GM19023 (cell line): Measurements from ENCODE around the gene RFTN1.

Experiments used
- ATAC-seq: cut with Tn5 transposase; IDR thresholded peaks from one replicate; pipeline ENCODE4 v1.9.1; 2021; ENCODE audit warnings: mild to moderate bottlenecking, moderate library complexity; ENCODE audit not compliant: unreplicated experiment

The RFTN1 gene

DNA sequence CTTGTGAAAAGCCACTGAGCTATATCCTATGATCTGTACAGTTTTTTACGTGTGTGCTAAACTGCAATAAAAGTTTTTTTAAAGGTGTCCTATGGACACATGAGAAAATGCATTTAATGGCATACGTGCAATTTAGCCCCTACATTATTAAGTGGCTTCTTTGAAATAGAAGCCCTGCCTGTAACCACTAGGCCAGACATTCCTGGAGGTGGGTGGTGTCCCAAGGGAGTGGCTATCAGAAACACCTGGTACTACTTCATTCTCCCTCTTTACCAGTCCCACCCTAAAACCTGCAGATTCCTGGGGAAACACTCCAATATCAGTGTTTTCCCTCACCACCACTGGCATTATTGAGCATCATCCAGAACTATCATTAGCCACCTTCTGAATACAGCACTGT, 148.5 kb downstream of the RFTN1 start:
- no peak for ATAC-seq

DNA sequence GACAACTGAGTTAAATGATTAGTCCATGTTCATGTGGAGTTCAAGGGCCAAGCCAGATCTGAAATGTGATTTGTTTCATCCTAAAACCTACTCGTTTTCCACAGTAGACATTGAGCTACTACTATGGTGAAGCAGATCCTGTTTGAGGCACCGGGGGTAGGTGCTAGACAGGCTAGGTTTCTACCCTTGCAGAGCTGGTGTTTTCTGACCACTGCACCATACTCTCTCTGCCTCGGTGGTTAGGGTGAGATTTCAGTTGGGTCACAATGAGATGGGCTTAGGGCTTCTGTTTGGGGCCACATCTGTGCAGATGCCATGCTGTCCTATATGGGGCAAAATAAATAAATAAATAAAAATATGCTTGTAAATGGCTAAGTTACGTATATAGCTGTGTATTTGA, 149.2 kb downstream of the RFTN1 start:
- ATAC-seq = no peak

DNA sequence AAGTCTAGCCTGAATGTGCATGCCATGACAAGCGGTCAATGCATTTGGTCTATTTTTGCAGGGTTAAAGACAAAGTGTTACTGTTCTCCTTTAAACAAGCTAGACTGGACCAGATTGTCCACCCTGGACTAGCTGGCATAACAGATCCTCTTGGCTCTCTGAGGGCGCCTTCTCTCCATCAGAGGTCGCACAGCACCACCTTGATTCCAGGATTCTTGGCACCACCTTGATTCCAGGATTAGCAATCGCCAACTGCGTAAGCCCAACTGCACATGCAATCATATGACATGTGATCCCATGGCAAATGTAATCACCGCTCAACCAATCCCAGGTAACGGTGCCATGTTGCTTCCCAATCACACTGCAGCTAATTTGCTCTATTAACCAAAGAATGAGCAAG, 149.9 kb downstream of the RFTN1 start:
- ATAC-seq = no peak

DNA sequence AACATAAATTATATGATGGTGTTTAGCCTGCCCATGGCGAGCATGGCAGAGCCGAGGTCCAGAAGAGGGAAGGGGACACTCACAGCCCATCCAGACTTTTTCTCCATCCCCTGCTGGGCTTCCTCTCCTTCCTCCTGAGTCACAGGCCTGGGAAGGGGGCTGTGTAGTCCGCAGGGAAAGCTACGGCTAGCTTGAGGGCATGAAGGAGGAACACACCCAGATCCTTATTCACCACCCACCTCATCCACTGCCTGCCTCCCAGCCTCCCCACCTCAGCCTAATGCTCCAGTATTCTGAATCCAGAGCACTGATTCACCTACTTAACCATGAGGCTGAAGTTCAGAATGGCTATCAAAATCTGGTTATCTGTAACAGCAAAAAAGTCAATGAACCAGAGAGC, 150.7 kb downstream of the RFTN1 start:
- ATAC-seq = no peak

DNA sequence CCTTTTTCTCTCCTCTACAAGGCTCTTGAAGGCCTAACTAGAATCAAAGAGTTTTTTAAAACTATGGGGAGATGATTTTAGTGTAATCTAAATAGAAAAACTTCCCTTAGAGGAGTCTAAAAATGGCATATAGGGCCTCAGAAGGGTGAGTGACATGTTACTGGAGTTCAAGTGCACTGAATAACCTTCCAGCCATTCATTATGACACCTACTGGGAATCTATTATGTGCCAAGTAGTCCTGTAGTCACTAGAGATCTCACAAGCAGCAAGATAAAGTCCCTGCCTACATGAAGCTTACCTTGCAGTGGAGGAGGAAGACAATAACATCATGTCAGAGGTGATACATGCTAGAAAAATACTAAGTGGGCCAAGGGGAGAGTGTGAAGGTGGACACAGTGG, 152.4 kb downstream of the RFTN1 start:
- ATAC-seq = no peak

DNA sequence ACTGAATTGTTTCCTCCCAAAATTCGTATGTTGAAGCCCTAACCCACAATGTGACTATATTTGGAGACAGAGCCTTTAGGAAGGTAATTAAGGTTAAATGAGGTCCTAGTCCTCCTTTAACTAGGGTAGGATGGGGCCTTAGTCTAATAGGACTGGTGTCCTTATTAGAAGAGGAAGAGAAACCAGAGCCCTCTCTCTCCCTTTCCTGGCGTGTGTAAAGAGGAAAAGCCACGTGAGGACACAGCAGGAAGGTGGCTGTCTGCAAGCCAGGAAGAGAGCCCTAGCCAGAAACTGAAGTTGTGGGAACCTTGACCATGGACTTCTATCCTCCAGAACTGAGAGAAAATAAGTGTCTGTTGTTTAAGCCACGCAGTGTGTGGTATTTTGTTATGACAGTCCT, 154.2 kb downstream of the RFTN1 start:
- no peak for ATAC-seq

DNA sequence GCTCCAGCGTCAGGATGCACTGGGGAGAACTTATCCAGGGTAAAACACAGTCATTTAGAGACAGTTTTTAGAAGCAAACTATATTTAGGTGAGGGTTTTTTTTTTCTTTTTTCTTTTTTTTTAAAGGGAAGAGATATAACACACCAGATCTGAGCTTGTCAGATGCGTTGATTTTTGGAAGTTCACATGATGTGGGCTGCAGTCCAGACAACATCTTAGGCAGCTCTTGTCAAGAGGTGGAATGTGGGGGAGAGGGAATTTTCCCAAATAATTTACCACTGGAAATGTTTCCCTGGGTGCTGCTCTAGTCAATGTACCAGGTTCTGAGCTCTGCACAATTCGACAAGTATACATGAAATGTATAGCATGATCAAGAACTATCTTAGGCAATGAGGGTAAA, 155.2 kb downstream of the RFTN1 start:
- no peak for ATAC-seq

DNA sequence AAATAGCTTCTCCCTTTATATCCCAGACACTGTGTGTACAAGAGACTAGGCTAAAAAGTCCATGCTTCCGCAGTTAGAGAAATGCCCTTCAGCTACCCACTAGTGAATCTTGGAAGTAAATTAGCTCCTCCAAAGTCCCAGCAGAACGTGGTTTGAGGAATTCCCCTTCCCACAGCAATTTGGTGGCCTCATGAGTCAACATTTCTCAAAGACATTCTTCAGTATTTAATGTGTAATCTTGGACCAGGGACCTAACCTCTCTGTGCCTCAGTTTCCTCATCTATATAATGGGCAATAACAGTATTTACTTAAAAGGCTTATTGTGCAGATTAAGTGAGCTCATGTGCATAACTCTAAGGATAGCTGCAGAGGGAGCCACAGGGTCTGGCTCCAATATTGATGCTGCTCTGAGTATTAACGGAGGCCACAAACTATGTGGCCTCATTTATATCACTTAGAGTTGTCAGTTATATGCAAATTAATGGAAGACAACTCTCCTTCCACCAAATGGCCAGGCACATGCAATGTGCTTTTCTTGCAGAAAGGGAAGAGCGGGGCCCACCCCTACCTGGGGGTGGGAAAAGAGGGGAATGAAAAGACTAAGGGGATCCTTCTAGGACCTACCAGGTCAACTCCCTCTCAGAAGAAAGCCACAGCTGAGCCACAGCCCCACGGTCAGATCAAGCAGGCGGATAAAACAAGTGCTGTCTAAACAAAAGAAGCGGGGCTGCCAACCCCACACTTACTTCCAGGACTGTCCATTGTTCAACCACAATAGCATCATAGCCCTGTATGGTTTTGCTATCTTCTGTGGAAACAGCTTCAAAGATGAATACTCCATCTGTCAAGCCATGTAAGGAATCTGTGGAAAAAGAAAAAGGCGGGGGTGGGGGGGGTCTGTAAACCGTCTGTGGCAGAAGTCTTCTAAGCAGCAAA, 156.0 kb downstream of the RFTN1 start:
- no peak for ATAC-seq

DNA sequence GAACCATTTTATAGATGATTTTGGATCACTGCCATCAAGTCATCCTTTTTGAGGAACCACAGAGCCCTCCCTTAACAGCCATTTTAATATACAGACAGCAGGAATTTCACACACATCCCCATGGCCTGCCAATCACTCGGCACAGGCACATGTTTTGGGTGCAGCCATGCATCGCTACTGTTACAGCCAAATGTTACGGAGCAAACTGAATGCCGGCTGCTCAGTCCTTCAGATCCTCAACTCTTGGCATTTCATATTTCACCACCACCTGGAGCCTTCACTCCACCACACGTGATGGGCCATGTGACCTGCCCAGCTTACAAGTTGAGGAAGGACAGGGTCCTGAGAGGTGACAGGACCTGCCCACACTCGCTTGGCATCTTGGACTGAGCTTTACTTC, 157.7 kb downstream of the RFTN1 start:
- ATAC-seq = no peak

DNA sequence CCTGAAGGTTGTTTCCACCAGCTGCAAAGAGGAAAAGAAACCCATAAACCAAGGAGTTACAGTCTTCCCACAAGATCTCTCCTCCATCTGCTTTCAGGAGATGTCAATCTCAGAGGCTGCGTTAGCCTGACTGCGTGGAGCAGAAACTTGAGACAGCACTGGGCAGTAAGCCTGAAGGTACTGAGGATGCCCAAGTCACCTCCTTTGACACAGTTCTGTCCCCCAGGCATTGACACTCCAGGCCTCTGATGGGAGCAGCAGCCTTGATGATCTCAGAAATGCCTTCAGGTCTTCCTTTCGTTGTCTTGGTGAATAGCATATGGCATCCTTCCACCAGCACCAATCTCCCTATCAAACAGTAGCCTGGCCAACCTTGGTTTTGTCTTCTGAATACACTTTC, 159.2 kb downstream of the RFTN1 start:
- no peak for ATAC-seq

DNA sequence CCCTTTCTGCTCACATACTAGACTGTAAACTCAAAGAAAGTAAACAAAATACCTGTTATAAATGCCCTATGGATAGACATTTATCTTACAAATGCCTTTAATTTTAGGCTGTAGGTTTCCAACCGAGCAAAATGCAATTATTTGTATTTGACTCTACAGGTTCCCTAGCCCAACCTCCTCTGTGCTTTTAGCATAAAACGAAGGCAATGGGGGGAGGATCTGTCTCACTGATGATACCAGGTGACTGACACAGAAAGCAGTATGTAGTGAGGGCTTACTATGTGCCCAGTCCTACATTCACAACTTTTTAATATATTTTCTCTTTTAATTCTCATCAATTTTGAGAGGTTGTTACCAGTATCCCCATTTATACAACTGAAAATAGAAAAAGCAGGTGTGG, 161.1 kb downstream of the RFTN1 start:
- ATAC-seq = no peak

DNA sequence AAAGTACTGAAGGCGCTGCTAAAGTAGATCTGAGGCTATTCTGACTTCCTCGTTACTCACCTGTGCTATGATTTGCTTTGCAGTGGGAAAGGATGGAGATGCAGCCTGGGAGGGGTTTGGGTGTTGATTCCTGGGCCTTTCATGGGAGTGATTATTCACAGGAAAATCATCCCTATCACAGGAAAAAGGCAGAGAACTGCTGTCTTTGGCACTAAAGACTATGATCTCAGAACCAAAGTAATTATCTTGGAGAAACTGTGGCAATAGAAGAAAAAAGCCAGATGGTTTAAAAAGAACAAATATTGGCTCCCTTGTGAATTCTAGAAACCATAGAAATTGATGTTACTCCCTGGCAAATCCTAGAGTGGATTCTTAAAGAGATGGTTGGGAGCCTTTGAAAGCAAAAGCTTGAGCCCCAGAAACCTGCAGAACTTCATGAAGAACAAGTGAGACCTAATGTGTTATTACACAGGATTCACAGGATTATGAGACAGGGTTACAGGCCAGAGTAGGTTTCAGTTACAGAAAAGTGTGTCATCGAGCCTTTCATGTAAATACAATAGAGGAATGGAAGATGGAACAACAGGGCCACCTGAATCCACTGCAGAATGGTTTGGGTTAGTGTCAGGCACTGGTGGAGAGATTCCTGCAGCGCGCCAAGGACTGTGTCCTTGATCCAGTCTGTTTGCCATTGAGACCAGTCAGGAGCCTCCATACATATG, 162.7 kb downstream of the RFTN1 start:
- ATAC-seq = no peak

DNA sequence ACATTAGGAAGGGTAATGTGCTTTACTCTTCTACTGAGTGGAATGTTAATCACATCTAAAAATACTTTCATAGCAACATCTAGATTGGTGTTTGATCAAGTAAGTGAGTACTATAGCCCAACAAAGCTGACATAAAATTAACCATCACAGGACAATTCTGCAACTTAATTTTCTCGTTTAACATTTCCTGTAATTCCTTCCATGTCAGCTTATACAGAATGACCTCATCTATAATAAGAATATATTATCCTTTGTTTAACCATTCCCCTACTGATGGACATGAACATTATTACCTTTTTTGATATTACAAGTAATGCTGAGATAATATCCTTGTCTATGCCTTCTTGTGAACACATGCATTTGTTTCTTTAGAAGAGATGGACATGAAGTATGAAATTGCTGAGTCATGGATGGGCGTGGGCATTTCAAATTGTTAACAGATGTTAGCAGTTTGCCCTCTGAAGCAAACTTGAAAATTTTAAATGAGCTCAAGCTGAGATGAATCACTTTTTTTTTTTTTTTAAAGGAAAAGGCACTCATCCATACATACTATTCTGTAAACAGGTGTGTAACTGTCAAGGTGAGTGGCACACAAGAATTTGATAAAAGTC, 163.4 kb downstream of the RFTN1 start:
- ATAC-seq = no peak

DNA sequence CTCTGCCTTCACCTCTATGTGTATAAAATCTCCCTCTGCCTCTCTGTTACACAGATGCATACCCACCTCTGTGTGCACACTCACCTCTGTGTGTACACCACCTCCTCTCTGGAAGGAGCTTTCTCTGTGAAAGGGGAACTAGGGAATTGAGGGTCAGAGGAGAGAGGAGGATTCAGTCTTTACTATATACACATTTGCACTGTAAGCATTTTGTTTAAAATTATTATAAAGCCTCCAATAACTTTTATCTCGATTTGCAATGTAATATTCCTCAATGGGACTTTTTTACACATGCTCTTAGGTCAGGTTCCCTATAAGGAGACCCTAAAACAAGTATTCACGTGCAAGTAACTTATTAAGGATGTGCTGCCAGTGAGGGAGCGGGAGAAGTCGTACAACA, 166.0 kb downstream of the RFTN1 start:
- ATAC-seq = no peak

DNA sequence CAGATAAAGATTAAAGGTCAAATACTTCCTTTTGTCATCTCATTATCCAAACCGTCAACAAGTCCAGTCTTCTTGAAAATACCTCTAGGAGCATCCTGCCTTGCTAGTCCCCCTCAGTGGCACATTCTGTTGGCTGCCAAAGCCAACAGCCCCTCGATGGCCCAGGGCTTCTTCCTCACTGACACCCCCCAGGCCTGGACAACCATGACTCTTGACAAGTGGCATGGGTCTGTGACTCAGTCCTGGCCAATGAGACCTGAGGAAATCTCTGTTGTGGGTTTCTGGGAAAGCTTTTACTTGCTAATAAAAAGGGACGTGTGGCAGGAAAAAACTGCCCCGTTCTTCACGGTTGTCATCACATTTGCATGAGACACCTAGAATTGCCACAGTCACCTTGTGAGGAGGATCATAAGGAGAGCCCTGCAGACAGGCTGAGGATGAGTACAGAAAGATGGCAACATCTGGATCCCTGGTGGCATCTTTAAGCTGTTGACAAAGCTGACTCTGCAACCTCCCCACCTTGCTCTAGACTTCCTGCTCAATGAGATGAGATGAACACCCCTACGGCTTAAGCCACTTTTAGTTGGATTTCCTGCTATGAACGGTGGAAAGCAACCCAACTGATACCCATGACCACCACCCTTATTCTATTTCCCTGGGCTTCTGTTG, 167.0 kb downstream of the RFTN1 start:
- ATAC-seq = no peak

DNA sequence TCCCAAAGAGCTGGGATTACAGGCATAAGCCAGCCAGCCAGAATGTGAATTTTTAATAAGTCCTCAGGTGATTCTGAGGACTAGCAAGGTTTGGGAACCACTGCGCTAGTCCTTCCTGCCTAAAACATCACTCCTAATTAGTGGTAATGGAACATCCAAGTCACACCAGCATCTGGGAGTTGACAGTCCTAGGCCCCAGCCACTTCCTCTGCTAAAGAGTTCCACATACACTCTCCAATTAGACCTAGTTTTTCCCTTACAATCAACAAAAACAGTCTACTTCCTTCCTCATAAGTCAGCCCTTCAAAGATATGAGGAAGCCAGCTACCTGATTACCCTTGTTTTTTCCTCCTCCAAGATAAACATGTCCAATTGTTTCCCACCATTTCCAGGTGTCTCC, 170.4 kb downstream of the RFTN1 start:
- no peak for ATAC-seq

DNA sequence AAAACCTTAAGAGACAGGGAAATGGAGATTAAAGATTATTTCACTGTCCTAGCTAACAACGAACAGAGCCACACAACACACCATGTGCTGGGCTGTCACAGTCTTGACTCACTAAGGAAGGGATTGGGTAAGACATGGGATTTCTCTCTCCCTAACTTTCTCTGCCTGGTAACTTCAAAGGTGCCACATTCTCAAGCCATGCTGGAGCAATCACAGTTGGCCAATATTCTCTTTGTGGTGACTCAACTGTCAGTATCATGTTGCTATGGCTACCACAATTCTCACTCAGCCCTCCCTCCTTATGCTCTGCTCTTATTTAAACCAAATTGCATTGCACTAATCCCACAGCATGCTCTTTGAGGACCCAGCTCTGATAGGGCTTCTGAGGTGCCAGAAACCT, 174.5 kb downstream of the RFTN1 start:
- ATAC-seq = no peak

DNA sequence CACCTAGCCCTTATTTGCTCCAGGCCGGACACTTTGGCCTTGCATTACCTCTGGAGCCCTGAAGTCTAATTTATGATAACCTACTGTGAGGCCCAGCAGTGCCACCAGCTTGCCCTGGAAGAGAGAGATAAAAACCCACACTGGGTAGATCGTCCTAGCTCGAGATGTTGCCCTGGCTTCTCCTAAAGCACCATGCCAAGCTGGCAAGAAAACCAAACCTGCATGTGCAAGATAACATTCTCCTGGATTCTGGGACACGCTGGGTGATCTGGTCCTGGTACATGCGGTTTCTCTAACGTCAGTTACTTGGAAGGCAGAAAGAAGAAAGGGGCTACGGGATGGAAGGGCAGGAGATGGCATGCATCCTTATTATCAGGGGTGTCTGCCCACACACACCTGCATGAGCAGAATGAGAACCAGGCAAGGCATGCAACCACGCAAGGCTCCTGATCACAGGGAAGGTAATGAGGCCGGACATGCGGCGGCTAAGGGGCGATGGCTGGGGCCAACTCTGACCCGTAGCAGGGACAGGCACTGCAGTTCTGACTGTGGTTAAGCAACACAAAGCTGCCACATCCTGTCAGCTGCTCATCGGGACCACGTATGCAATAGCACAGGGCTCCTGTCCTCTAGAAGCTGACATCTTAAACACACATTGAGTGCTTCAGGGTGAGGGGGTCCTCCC, 175.5 kb downstream of the RFTN1 start:
- ATAC-seq = peak; percentile 84

DNA sequence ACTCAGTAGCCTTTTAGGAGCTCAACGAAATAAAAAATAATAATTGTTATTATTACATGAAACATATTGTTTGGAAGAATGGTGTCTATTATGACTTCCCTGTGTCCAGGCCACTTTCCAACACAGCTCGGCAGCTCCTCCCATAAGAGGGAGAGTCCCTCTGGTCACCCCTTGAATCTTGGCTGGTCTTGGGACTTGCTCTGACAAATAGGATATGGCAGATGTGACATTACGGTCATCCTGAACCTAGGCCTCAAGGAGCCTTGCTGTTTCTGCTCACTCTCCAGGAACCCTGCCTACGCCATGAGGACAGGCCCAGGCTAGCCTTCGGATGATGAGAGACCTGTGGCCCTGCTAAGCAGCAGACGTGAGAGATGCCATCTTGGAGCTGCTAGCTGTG, 176.7 kb downstream of the RFTN1 start:
- no peak for ATAC-seq

DNA sequence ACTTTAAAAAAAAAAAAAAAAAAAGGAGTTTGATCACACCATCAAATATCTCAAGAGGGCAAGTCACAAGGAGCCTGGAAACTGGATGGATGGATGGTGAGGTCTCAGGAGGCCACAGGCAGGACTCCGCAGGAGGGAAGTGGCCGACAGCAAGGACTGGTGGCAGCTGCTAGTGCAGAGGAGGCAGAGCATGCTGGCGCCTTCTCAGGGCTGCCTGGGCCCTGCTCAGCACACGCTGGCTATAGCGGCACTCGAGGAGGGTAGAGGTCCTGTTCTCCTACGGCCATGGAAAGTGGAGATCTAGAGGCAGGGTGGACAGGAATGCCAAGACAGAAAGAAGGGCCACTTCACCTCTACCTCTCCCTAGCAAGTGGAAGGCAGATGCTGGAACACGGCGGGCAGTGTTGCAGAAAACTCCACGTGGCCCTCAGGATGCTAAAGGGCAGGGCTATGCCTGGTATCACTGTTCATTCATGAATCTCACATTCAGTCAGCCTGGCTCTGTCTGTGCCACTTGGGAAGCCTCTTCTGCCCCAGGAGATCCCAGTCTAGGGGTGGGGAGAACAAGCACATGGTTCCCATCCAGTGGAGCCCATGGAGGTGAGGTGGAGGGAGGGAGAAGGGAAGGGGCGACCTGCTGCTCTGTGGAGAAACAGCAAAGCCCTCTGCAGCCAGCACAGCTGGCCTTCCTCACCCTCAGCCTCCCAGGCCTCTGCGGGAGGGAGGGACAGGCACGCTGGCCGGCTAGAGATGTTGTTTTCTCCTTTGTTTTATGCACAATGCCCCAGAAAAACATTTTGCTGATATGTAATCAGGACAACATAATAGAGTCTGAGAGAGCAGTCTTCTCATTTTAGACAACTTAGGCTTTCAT, 177.5 kb downstream of the RFTN1 start:
- no peak for ATAC-seq
